Eye (tissue), 1 donor: ENCODE results near the gene RIN2.
"Not testable (repeated sequence)": the region's sequence is repeated elsewhere in the genome, so short reads cannot be mapped to it uniquely, and the experiment has no call there.

Source experiments
- DNase-seq: peaks from one replicate; pipeline ENCODE4 v3.0.0-alpha.2; 2015

The RIN2 gene

GRCh38 chr20:19789009-19789408 lies 31.0 kb downstream of the RIN2 start:
- no peak for DNase-seq

- DNase-seq, result no peak
Measured at GRCh38 chr20:19789446-19789845, 31.4 kb downstream of the RIN2 start.

- DNase-seq, result no peak
Measured at GRCh38 chr20:19791887-19792286, 33.8 kb downstream of the RIN2 start.

GRCh38 chr20:19793716-19794115 lies 35.7 kb downstream of the RIN2 start:
- DNase-seq, result no peak

GRCh38 chr20:19794941-19795340 lies 36.9 kb downstream of the RIN2 start:
- no peak for DNase-seq

GRCh38 chr20:19799325-19799724 lies 41.3 kb downstream of the RIN2 start:
- DNase-seq, result no peak

GRCh38 chr20:19802099-19802491 lies 44.0 kb downstream of the RIN2 start:
- no peak for DNase-seq

GRCh38 chr20:19802492-19803158 lies 44.6 kb downstream of the RIN2 start:
- DNase-seq, result no peak

GRCh38 chr20:19806276-19806675 lies 48.2 kb downstream of the RIN2 start:
- not testable (repeated sequence) for DNase-seq

GRCh38 chr20:19806806-19807190 lies 48.7 kb downstream of the RIN2 start:
- no peak for DNase-seq

- peak; percentile 19 for DNase-seq
Measured at GRCh38 chr20:19807191-19807945, 49.3 kb downstream of the RIN2 start.
